T-helper 1 cell treated with Interleukin-12 subunit alpha and Interleukin-12 subunit beta and Interleukin-4 antibody, amounts not matched to agents 30 μg/mL and 1 μg/mL, for 36 hours (primary cell): ENCODE results near the gene ZNHIT6.

ENCODE experiments used
- H3K27ac Mint-ChIP-seq: one replicate; pipeline ENCODE4 v1.8.0; 2021; ENCODE audit warnings: mild to moderate bottlenecking, mixed read lengths
- H3K27me3 Mint-ChIP-seq: one replicate; pipeline ENCODE4 v1.8.0; 2021; ENCODE audit warnings: low read depth, mixed read lengths
- H3K36me3 Mint-ChIP-seq: one replicate; pipeline ENCODE4 v1.8.0; 2021; ENCODE audit warnings: low read depth, mixed read lengths
- H3K4me1 Mint-ChIP-seq: one replicate; pipeline ENCODE4 v1.8.0; 2021; ENCODE audit warnings: low read depth, mixed read lengths
- H3K4me3 Mint-ChIP-seq: one replicate; pipeline ENCODE4 v1.8.0; 2021; ENCODE audit warnings: mild to moderate bottlenecking, moderate library complexity, mixed read lengths
- H3K9me3 Mint-ChIP-seq: one replicate; pipeline ENCODE4 v1.8.0; 2021; ENCODE audit warnings: mixed read lengths

Gene ZNHIT6

DNA sequence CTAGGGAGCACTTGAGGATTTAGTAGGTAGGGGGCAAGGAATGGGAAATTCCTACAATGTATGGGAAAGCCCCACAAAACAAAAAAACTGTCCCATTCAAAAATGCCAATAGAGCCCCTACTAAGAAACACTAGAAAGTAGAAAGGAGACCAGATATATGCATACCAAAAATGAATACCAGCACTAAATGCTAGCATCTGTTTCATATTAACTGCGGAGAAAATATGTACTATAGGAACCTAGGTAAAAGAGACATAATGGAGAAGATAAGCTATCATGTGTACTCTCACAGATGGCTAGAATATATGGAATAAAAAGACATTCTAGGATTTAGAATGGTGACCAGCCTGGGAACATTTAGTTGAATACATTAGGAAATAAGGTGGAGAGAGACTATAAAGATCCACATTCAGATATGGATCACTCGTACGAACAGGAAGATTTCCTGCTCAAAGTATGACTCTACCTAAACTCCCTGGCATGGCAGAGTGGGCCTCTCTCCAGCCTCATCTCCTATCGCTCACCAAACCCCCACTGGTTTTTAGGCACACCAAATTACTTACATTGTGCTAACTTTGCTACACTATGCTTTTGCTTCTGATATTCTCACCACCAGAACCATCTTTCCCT lies 18.3 kb downstream of the ZNHIT6 start:
- Mint-ChIP-seq H3K4me3 (no peak overlapping the region), H3K9me3 (no peaks in the 10 kb centered on the region), H3K27ac (no peak overlapping the region), H3K4me1 (peaks cover 3% of the 10 kb centered on the region), H3K27me3 (no peaks in the 10 kb centered on the region), H3K36me3 (peaks cover 6% of the 10 kb centered on the region)

GRCh38 chr1:85683292-85684025 lies 24.8 kb downstream of the ZNHIT6 start:
- no peak overlapping the region for H3K27ac Mint-ChIP-seq
- H3K27me3 Mint-ChIP-seq, result no peaks in the 10 kb centered on the region

DNA sequence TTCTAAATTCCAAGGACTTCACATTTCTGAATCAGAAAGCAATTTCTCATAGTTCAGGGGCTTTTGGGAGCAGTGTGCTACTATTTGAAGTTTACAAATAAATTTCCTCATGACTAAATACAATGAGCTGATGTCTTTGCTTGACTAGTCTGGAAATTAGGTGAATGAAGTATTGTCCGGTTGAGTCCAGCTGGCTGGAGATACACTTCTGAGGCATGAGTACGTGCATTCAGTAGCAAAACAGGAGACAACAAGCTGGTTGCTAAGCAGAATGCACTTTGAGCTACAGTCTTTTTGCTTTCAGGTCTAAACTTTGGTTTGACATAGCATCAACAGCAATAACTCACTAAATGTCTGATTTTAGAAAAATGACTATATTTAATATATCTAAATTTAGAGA lies 27.1 kb downstream of the ZNHIT6 start:
- H3K27ac Mint-ChIP-seq, result no peak overlapping the region

More at GRCh38 chr1:85683292-85684025, 24.8 kb downstream of the ZNHIT6 start:
- peaks cover 1% of the 10 kb centered on the region for H3K36me3 Mint-ChIP-seq
- no peaks in the 10 kb centered on the region for H3K9me3 Mint-ChIP-seq
- no peaks in the 10 kb centered on the region for H3K4me1 Mint-ChIP-seq
- no peak overlapping the region for H3K4me3 Mint-ChIP-seq

DNA sequence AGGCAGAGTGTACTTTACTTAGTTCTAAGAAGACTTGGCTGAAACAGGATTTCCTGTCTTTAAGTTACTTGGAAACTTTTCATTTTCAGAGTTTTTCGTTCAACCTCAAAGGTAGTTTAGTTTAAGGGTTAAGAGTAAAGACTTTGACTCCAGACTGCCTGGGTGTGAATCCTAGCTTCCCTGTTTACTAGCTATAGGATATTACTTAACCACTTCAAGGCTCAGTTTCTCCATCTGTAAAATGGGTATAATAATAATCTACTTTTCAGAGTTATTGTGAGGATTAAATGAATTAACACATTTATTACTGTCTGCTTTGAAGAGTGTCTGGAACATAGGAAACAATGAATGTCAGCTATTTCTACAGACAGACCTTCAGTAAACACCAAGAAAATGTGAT lies 30.0 kb downstream of the ZNHIT6 start:
- Mint-ChIP-seq H3K4me3 (no peak overlapping the region), H3K36me3 (peaks cover 6% of the 10 kb centered on the region)

More for the DNA sequence above, 27.1 kb downstream of the ZNHIT6 start:
- no peak overlapping the region for H3K4me3 Mint-ChIP-seq
- no peaks in the 10 kb centered on the region for H3K9me3 Mint-ChIP-seq
- no peaks in the 10 kb centered on the region for H3K27me3 Mint-ChIP-seq
- peaks cover 2% of the 10 kb centered on the region for H3K4me1 Mint-ChIP-seq
- peaks cover 5% of the 10 kb centered on the region for H3K36me3 Mint-ChIP-seq

DNA sequence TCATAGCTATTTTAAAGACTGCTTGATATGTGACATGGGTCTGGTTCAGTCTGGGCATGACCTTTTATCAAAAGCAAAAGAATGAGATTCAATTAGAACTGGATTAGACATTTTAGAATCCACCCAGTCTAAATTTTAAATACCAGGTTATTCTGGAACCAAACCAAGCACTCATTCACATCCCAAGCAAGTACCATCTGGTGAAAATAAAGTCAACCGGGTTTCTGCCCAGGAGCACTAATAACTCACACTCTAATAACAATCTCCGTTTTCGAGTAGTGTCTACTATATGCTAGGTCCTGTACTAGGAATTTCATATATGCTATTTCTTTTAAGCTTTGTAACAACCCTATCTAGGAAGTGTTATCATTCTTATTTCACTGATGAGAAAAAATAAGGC lies 30.6 kb downstream of the ZNHIT6 start:
- H3K27ac Mint-ChIP-seq, result no peak overlapping the region
- H3K27me3 Mint-ChIP-seq, result no peaks in the 10 kb centered on the region
- no peak overlapping the region for H3K4me3 Mint-ChIP-seq
- H3K36me3 Mint-ChIP-seq, result peaks cover 6% of the 10 kb centered on the region
- H3K4me1 Mint-ChIP-seq, result peaks cover 2% of the 10 kb centered on the region
- no peaks in the 10 kb centered on the region for H3K9me3 Mint-ChIP-seq

More for the DNA sequence above, 30.0 kb downstream of the ZNHIT6 start:
- H3K4me1 Mint-ChIP-seq, result peaks cover 2% of the 10 kb centered on the region
- H3K27me3 Mint-ChIP-seq, result no peaks in the 10 kb centered on the region
- H3K9me3 Mint-ChIP-seq, result no peaks in the 10 kb centered on the region
- no peak overlapping the region for H3K27ac Mint-ChIP-seq

DNA sequence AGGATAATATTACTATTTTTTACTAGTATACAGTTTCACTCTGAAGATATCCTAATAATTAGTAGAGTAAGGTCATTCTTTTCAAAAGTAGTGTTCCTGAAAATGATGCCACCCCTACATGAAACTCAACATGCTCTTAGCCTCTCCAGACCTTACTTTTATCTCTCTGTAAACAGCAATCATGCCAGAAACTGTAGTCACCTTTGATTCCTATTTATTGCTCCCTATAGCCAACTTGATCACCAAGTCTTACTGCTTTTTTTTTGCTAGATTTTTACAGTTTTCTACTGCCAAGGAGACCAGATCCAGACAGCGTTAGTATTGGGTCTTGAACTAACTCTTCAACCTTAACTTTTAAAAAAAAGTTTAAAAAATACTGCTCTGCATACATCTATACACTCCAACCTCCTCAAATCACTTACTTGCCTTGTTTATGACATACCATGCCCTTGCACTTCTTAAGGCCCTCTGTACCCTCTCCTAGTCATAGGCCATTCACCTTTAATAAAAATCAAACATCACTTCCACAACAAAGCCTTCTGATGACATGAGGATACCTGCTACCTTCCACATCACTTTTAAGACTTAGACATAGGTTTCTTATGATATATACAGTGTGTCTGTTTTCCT lies 36.1 kb downstream of the ZNHIT6 start:
- H3K4me3 Mint-ChIP-seq, result no peak overlapping the region
- H3K4me1 Mint-ChIP-seq, result no peaks in the 10 kb centered on the region
- H3K27me3 Mint-ChIP-seq, result no peaks in the 10 kb centered on the region
- H3K27ac Mint-ChIP-seq, result no peak overlapping the region
- H3K9me3 Mint-ChIP-seq, result no peaks in the 10 kb centered on the region
- H3K36me3 Mint-ChIP-seq, result peaks cover 27% of the 10 kb centered on the region

GRCh38 chr1:85665932-85666331 lies 42.3 kb downstream of the ZNHIT6 start:
- Mint-ChIP-seq H3K27me3 (no peaks in the 10 kb centered on the region), H3K9me3 (no peaks in the 10 kb centered on the region), H3K36me3 (peaks cover 25% of the 10 kb centered on the region), H3K4me1 (no peaks in the 10 kb centered on the region), H3K27ac (no peak overlapping the region), H3K4me3 (no peak overlapping the region)

DNA sequence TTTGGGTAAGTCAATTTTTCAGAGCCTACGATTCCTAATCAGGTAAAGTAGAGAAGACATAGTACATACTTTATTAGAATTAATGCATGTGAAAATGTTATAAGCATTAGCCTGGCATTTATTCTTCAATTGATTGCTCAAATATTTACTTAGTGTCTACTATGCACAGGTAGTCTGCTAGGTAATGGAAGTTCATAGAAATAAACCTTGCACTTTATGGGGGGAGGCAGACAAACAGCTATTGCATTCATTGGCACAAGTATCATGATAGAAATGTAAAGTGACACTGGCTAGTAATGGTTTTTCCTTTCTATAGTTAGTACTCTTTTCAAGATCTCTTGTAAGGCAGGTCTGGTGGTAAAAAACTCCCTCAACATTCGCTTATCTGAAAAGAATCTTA lies 44.9 kb downstream of the ZNHIT6 start:
- peaks cover 12% of the 10 kb centered on the region for H3K36me3 Mint-ChIP-seq
- H3K9me3 Mint-ChIP-seq, result no peaks in the 10 kb centered on the region
- H3K27me3 Mint-ChIP-seq, result no peaks in the 10 kb centered on the region
- H3K4me3 Mint-ChIP-seq, result no peak overlapping the region
- no peaks in the 10 kb centered on the region for H3K4me1 Mint-ChIP-seq
- no peak overlapping the region for H3K27ac Mint-ChIP-seq

GRCh38 chr1:85661767-85662166 lies 46.5 kb downstream of the ZNHIT6 start:
- no peak overlapping the region for H3K4me3 Mint-ChIP-seq
- H3K4me1 Mint-ChIP-seq, result no peaks in the 10 kb centered on the region
- no peak overlapping the region for H3K27ac Mint-ChIP-seq
- H3K9me3 Mint-ChIP-seq, result no peaks in the 10 kb centered on the region
- peaks cover 12% of the 10 kb centered on the region for H3K36me3 Mint-ChIP-seq
- no peaks in the 10 kb centered on the region for H3K27me3 Mint-ChIP-seq

- Mint-ChIP-seq H3K27me3 (no peaks in the 10 kb centered on the region), H3K4me3 (no peak overlapping the region), H3K9me3 (no peaks in the 10 kb centered on the region)
Observed at GRCh38 chr1:85660541-85660940, 47.7 kb downstream of the ZNHIT6 start.

DNA sequence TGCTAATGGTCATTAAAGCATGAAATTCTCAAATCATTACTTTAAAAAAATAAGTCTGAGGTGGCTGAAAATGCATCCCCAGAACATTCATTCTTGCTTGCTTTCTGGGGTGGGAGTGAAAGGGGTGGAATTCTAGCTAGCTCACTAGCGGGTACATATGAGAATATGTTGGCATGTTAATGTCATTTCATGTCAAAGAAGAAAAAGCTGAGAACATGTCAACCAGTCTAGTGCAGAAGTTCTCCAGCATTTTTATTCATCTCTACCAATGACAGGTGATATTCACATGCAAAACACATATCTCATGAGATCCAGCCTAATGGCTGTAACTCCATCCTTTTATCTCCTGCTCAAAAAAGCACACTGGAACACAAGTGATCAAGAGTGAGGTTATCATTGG lies 49.1 kb downstream of the ZNHIT6 start:
- Mint-ChIP-seq H3K9me3 (no peaks in the 10 kb centered on the region), H3K27me3 (no peaks in the 10 kb centered on the region), H3K4me1 (peaks cover 4% of the 10 kb centered on the region), H3K27ac (no peak overlapping the region), H3K4me3 (no peak overlapping the region), H3K36me3 (peaks cover 11% of the 10 kb centered on the region)

More at GRCh38 chr1:85660541-85660940, 47.7 kb downstream of the ZNHIT6 start:
- Mint-ChIP-seq H3K4me1 (peaks cover 2% of the 10 kb centered on the region), H3K27ac (no peak overlapping the region), H3K36me3 (peaks cover 10% of the 10 kb centered on the region)

DNA sequence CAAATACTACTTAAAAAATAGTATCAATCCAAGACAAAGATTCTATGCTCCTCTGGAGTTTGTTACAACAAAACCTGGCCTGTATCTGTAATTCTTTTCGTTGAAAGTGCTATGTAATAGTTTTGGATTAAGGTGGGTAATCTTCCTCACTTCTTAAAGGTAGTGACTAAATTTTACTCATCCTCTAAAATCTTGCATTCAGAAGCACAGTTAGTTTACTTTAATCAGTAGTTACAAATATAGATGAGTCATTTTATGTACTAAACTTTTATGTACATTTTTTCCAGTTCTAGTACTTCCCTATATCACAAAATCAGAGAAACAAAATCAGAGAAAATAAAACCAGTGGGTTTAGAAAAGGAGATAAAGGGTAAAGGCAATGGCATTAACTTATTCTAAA lies 51.3 kb downstream of the ZNHIT6 start:
- H3K27me3 Mint-ChIP-seq, result no peaks in the 10 kb centered on the region
- H3K27ac Mint-ChIP-seq, result no peak overlapping the region
- peaks cover 23% of the 10 kb centered on the region for H3K36me3 Mint-ChIP-seq
- H3K9me3 Mint-ChIP-seq, result no peaks in the 10 kb centered on the region
- peaks cover 4% of the 10 kb centered on the region for H3K4me1 Mint-ChIP-seq
- H3K4me3 Mint-ChIP-seq, result no peak overlapping the region

DNA sequence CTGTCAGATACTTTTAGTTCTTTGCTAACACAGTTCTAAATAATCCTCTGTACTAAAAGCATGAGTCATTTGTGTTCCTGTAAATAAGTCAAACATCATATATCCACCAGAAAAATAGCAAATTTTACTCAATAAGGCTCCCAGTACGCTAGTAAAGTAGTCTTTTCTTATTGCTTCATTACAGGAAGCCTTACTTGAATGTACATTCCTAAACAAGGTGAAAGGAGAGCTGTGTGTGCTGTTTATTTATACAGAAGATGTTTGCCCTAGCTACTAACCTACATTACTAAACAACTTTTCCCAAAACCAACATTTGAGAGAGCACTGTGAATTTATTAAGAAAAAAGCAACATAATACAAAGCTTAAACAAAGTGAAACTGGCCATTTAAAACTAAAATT lies 52.0 kb downstream of the ZNHIT6 start:
- H3K36me3 Mint-ChIP-seq, result peaks cover 26% of the 10 kb centered on the region
- peaks cover 4% of the 10 kb centered on the region for H3K4me1 Mint-ChIP-seq
- no peak overlapping the region for H3K4me3 Mint-ChIP-seq
- H3K27ac Mint-ChIP-seq, result no peak overlapping the region
- no peaks in the 10 kb centered on the region for H3K9me3 Mint-ChIP-seq
- no peaks in the 10 kb centered on the region for H3K27me3 Mint-ChIP-seq

GRCh38 chr1:85655315-85655714 lies 52.9 kb downstream of the ZNHIT6 start:
- H3K4me1 Mint-ChIP-seq, result peaks cover 4% of the 10 kb centered on the region
- H3K27ac Mint-ChIP-seq, result no peak overlapping the region
- H3K9me3 Mint-ChIP-seq, result no peaks in the 10 kb centered on the region
- H3K36me3 Mint-ChIP-seq, result peaks cover 30% of the 10 kb centered on the region
- no peaks in the 10 kb centered on the region for H3K27me3 Mint-ChIP-seq
- no peak overlapping the region for H3K4me3 Mint-ChIP-seq
